Right lobe of liver (tissue), 6 donors: ENCODE measurements around the gene USH1C. TPM values are rescaled to one million over a fixed set of nuclear protein-coding genes. Genes with fewer than 3 reads are reported as not detected.

Experiments used
- ATAC-seq, 4 donors: fragments of 200-7000 bp; cut with Tn5 transposase; one replicate each; pipeline ENCODE4 v1.9.1; 2020; ENCODE audit warnings: mild to moderate bottlenecking in 4 of 4, moderate library complexity in 4 of 4
- DNase-seq, 3 donors: peaks; one replicate each; pipeline ENCODE4 v3.0.0-alpha.2; 2020
- H3K27ac ChIP-seq, 3 donors: fragments of 200-600 bp; one replicate each; pipeline ENCODE4 v1.8.0; 2022
- H3K27me3 ChIP-seq, 2 donors: fragments of 200-600 bp; one replicate each; pipeline ENCODE4 v1.8.0; 2022
- H3K36me3 ChIP-seq, 4 donors: fragments of 200-600 bp; sonication (generic) in 1 of 4; one replicate each; pipeline versions ENCODE4 v1.5.1 to v1.8.0; 2017 to 2022; ENCODE audit warnings: control low read depth in 1 of 4
- H3K4me1 ChIP-seq, 4 donors: fragments of 200-600 bp; sonication (generic) in 1 of 4; one replicate each; pipeline versions ENCODE4 v1.5.1 to v1.8.0; 2017 to 2022; ENCODE audit warnings: control low read depth in 1 of 4
- H3K4me3 ChIP-seq, 3 donors: fragments of 200-600 bp; one replicate each; pipeline ENCODE4 v1.8.0; 2022
- H3K9me3 ChIP-seq, 4 donors: fragments of 200-600 bp; sonication (generic) in 1 of 4; one replicate each; pipeline versions ENCODE4 v1.5.1 to v1.8.0; 2017 to 2022; ENCODE audit warnings: control low read depth in 1 of 4
- CTCF ChIP-seq, 4 donors: fragments of 200-600 bp in 3 of 4; fragments of 450-650 bp in 1 of 4; IDR thresholded peaks; one replicate each; pipeline versions ENCODE4 v1.5.1 to v1.8.0; 2016 to 2022; ENCODE audit warnings: antibody characterized with exemption in 4 of 4, mild to moderate bottlenecking in 2 of 4
- POLR2A ChIP-seq: fragments of 450-650 bp; IDR thresholded peaks from one replicate; pipeline ENCODE4 v1.6.1; 2017; ENCODE audit warnings: antibody characterized with exemption, mild to moderate bottlenecking
- WGBS: methylation state at CpG from one replicate; pipeline ENCODE4 v1.1.6; 2018; ENCODE audit warnings: low coverage, low lambda C conversion rate; ENCODE audit not compliant: insufficient coverage; ENCODE audit errors: missing lambda C conversion rate; 5-methylcytosine and 5-hydroxymethylcytosine counted together
- intact Hi-C, 2 donors: fragments of 100-400 bp; cut with DNase I; formaldehyde crosslinking; loops; one replicate each; pipeline versions ENCODE4 v1.11.2 to v1.14.1; 2022
- total RNA-seq, 6 experiments: library from RNA; depleted of rRNA in 2 of 6; stranded (reverse); fragments of >200 nt in 2 of 6; fragmentation: NEBNext Ultra II Directional in 3 of 6; extraction: Animal tissue kit (Norgen Biotek cat#: 25700) in 3 of 6; gene quantifications; one replicate each; pipeline versions ENCODE4 v1.1.0 to v1.2.4, GENCODE V29; 2016 to 2023
- donor health status: DM: no; HTN: yes; CAD: no.
- donor health status: DM: no; HTN: no; CAD: no.
- donor health status: DM: no; HTN: no; CAD: no.
- donor health status: DM: no; HTN: yes; CAD: no.
- donor health status: DM: no; HTN: yes; CAD: no.

Gene USH1C
- total RNA-seq, 6 experiments from 2014 or later: 0.15 to 1.2 (median 0.58) TPM

- ATAC-seq: no peak
- Histone ChIP-seq H3K36me3 (no peaks in the 10 kb centered on the region), H3K4me3 (no peak overlapping the region), H3K4me1 (no peaks in the 10 kb centered on the region), H3K9me3 (no peaks in the 10 kb centered on the region), H3K27ac (no peak overlapping the region), H3K27me3 (no peaks in the 10 kb centered on the region)
- intact Hi-C loops: loop anchor here in 1 of 2 donors (5.0 kb wide), 1 partner anchor 113 kb away; the partner anchor contains the start of gene KCNJ11
- TF ChIP-seq CTCF (IDR thresholded peaks at IDR 0.05) (no peak), POLR2A (no peak)
- DNase-seq: no peak
- 57% methylated on average over 1 of the region's 12 CpGs for WGBS
These were observed 43.5 kb downstream of the USH1C start for GRCh38 chr11:17500673-17501072.

GRCh38 chr11:17498475-17498874 lies 45.7 kb downstream of the USH1C start:
- intact Hi-C loops: no loop called here
- no peak overlapping the region for H3K27ac ChIP-seq
- peak in 1 of 4 donors; percentile 4 for TF ChIP-seq CTCF (IDR thresholded peaks at IDR 0.05)
- TF ChIP-seq POLR2A: no peak
- no peaks in the 10 kb centered on the region for H3K9me3 ChIP-seq
- DNase-seq: no peak
- H3K4me3 ChIP-seq: no peak overlapping the region
- H3K36me3 ChIP-seq: no peaks in the 10 kb centered on the region
- H3K4me1 ChIP-seq: no peaks in the 10 kb centered on the region
- peak in 1 of 4 donors; percentile 8 for ATAC-seq
- no peaks in the 10 kb centered on the region for H3K27me3 ChIP-seq
- 66% methylated on average over 5 of the region's 5 CpGs for WGBS

GRCh38 chr11:17498058-17498457 lies 46.2 kb downstream of the USH1C start:
- no CpG with 5 or more reads among the region's 4 CpGs for WGBS
- intact Hi-C loops: no loop called here
- ATAC-seq (peak in 2 of 4 donors; percentile 69 to 82), DNase-seq (no peak)
- Histone ChIP-seq H3K4me3 (no peak overlapping the region), H3K36me3 (no peaks in the 10 kb centered on the region), H3K27ac (no peak overlapping the region), H3K4me1 (no peaks in the 10 kb centered on the region), H3K27me3 (no peaks in the 10 kb centered on the region), H3K9me3 (no peaks in the 10 kb centered on the region)
- TF ChIP-seq CTCF (IDR thresholded peaks at IDR 0.05): no peak
- no peak for TF ChIP-seq POLR2A

- H3K36me3 ChIP-seq: no peaks in the 10 kb centered on the region
- H3K27ac ChIP-seq: no peak overlapping the region
- TF ChIP-seq POLR2A (no peak), CTCF (IDR thresholded peaks at IDR 0.05) (no peak)
- WGBS: 67% methylated on average over 3 of the region's 7 CpGs
- H3K4me1 ChIP-seq: no peaks in the 10 kb centered on the region
- DNase-seq: no peak
- H3K9me3 ChIP-seq: no peaks in the 10 kb centered on the region
- no peaks in the 10 kb centered on the region for H3K27me3 ChIP-seq
- H3K4me3 ChIP-seq: no peak overlapping the region
- intact Hi-C loops: no loop called here
- peak in 1 of 4 donors; percentile 20 for ATAC-seq
These were observed 47.8 kb downstream of the USH1C start for GRCh38 chr11:17496406-17496805.

- Histone ChIP-seq H3K9me3 (no peaks in the 10 kb centered on the region), H3K27me3 (no peaks in the 10 kb centered on the region), H3K36me3 (no peaks in the 10 kb centered on the region), H3K4me3 (no peak overlapping the region), H3K27ac (no peak overlapping the region), H3K4me1 (no peaks in the 10 kb centered on the region)
- TF ChIP-seq POLR2A: no peak
- TF ChIP-seq CTCF (IDR thresholded peaks at IDR 0.05): no peak
- ATAC-seq: no peak
- intact Hi-C loops: no loop called here
- DNase-seq: no peak
- WGBS: 85% methylated on average over 6 of the region's 6 CpGs
These were observed 50.2 kb downstream of the USH1C start for GRCh38 chr11:17494019-17494418.
